Stimulated activated CD8-positive, alpha-beta memory T cell treated with anti-CD3 and anti-CD28 coated beads, Interleukin-4, amount 100 ng/mL, for 4 hours (primary cell): ENCODE measurements around the gene AP1M2.
"Not testable (repeated sequence)": the region's sequence is repeated elsewhere in the genome, so short reads cannot be mapped to it uniquely, and the experiment has no call there.

ENCODE experiments used
- DNase-seq, 2 donors: peaks; one replicate each; pipeline ENCODE4 v3.0.0-alpha.2; 2020; ENCODE audit warnings: low read depth in 2 of 2, low spot score in 1 of 2

AP1M2 gene

DNA sequence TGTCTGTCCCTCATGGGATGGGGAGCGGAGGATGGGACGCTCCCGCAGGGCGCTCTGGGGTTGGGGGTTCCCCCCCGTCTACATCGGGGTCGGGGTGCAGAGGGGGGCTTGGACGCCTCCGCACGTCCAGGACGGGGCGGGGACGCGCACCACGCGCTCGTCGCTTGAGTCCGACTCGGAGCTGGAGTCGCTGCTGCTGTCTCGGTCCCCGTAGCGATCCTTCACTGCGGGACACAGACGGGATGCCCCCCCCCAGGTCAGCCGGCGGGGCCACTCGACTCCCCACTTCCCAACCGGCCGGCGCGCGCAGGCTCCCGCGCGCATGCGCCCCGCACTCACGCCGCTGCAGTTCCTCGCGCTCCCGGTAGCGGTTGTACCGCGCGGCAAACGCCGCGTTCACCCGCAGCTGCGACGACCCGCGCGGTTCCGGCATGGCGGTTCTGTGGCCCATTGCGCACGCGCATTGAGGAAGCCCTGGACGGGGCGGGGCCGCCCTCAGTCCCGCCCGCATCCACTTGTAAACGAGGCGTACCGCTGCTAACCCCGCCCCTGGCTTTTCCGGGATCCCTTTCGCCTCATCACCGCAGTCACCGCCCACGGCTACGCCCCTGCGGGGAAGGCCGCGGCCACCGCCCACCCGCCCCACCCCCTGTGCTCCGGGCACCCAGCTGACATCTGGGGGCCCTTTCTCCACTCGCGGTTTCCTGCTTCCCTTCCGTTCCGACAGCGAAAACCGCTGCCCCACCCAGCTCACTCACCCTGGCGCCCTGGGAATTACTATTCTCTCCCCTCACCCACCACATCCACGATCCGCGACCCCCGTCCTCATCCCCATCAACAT lies 21.3 kb downstream of the AP1M2 start, which contains the start of gene KRI1:
KRI1 (minus strand) TSS at position 444 of the 841 bp plus-strand sequence; CDS start at position 433, 11 bp downstream.
- DNase-seq: peak; percentile 91 to 97

DNA sequence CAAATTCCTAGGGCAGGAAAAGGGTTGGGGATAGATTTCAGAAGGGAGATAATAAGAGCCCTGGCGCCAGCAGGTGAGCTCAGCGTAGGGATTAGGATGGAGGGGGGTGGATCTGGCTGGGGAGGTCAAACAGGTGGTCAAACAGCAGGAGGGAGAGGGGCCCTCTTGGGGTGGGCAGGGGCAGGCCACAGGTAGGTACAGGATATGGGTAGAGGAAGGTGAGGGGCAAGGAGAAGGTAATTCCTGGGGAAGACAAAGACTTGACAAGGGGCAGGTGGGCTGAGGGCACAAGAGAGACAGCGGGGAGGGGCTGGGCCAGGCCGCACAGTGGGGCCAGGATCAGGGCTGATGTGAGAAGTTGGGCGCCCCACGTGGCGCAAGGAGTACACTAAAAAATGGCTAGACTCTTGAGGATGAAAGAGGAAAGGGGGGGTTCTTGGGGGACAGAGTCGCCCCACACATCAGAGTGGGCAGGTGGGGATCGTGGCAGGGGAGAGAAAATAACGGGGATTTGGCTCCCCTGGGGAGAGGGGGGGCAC lies 22.0 kb downstream of the AP1M2 start:
- peak in 1 of 2 donors; percentile 28 for DNase-seq

DNA sequence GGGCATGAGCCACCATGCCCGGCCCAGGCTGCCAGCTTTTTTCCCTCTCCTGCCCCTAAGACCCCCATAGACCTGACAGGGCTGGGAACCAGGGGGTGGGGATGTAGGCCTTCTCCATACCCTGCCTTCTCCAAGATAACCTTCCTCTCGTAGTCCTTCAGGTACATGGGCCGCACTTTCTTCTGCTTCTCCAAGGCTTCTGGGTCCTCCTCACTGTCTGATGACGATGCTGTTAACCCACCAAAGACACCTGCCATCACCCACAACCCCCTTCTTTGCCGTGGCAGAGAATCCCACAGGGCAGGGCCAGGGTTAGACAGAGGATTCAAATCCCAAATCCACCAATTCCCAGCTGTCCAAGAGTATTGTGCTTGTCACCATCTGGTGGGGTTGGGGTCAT lies 24.5 kb downstream of the AP1M2 start:
- no peak for DNase-seq

DNA sequence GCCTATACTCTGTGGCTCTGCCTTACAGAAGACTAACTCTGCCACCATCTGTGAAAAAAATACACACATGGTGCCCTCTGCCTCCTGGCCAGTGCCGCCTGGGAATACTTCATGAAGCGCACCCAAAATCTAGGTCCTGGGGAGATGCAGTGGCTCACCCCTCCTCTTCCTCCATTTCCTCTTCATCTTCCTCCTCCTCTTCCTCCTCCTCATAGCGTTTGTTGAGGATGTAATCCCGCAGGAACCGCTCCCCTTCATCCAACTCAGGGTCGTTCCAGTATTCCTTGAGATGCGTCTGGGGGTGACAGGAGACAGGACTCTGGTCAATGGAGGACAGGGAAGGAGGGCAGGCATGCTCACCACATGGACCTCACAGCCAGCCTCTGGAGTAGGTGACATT lies 27.0 kb downstream of the AP1M2 start:
- no peak for DNase-seq

DNA sequence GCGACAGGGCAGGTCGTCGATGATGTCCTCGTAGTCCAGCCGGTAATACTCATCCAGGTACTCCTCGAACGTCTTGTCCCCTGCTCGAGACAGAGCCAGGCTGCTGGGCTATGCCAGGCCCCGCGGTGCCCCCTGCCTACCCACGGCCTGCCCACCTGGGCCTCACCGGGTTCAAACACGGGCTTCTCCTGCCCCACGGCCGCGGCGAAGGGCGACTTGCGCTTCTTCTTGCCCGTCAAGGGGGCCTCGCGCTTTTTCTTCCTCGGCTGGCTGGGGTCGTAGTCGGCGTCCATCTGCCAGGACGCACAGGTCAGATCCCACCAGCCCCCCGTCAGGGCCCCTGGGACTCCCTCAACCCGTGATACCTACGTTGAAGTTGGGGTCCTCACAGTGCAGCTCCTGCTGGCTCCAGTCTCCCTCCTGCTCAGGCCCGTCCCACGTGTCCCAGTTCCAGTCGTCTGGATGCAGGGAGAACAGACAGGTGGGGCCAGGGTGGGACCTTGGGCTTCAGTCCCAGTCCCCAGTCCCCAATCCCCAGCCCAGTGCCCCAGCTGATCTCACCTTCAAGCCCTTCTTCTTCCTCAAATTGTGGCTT lies 29.4 kb downstream of the AP1M2 start:
- no peak for DNase-seq

DNA sequence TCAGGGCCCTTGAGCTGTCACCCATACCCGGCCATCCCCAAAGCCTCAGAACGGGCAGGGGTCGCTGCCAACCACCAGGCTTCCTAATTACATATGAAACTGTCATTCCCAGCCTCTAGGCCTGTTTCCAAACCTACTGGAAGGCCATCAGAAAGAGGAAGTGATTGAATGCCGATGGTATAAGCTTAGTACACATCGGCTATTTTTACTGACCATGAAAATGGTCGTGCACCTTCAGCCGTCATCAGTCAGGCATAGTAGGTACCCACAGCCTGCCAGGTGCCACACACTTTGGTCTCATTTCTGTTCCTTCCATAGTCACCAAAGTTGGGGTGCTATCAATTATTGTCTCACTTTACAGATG lies 31.5 kb downstream of the AP1M2 start:
- no peak for DNase-seq

DNA sequence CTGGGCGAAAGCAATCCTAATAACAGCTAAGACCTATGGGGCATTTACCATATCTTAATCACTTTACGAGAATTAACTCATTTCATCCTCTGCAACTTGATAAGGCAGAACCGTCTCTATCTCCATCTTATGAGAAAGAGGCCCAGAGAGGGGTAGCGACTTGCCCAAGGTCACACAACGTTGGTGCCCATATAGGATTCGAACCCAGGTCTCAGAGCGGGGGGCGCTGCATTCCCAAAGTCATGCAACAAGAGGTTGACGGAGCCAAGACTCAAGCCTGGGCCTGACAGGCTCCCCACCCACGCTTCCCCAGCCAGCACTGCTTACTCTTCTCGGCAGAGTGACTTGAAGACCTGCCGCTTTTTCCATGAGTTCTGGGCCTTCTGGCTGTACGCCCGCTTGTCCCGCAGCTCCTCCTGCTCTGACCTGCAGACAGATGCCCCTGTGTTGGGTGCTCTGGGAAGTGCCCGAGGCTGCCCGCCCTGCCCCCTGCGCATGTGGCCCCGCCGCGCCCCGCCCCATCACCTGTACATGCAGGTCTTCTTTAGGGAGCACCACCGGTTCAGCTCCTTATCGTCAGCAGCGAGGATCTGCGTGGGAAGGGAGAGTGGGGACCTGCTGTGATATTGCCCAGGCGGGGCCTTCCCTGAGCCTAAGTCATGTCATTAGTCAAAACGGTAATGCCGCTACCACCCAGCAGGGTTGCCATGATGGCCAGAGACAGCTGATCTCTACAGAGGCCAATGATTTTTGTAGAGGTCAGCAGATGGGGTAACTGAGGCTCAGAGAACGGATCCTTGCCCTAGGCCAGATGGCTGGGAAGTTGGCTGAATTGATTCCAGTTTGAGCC lies 32.1 kb downstream of the AP1M2 start:
- DNase-seq: no peak

DNA sequence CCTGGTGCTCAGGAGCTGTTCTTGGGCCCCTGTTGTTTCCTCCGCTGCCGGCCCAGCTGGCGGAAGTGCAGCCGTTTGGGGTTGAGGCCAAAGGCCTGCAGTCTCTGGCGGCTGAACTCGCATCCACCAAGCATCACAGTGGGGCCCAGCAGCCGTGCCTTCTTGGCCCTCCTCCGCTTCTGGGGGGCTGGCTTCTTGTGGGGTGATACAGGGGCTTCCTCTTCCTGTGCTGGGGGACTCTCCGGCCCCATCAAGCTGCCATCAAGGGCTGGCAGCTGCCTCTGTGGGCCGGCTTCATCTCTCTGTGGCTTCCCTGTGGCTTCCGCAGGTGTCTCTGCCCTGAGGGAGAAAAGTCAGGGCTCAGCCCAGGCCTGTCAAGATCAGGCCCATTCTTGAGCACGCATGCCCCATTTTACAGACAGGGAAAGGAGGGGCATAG lies 33.1 kb downstream of the AP1M2 start:
- peak in 1 of 2 donors; percentile 34 for DNase-seq

DNA sequence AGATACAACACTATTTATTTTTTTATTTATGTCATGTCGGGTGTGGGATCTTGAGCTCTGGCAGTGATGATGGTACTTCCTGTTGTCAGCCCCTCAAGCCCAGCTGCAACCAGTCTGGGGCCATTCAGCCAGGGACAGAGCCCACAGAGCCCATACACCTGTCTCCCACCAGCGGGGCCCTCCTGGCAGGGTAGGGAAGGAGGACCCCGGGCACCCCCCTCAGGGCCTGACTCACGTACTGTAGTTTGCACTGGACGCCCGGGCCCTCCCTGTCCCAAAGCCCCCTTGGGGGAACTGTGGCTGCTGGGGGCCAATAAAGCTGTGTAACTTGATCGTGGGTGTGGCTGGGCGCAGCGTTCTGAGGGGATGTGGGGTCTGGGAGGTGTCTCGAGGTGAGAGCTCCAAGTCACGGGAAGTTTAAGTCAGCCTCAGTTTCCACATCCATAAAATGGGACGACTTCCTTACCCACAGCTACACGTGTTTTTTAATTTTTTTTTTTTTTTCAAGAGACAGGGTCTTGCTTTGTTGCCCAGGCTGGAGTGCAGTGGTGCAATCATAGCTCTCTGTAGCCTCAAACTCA lies 33.9 kb downstream of the AP1M2 start:
- DNase-seq: no peak

DNA sequence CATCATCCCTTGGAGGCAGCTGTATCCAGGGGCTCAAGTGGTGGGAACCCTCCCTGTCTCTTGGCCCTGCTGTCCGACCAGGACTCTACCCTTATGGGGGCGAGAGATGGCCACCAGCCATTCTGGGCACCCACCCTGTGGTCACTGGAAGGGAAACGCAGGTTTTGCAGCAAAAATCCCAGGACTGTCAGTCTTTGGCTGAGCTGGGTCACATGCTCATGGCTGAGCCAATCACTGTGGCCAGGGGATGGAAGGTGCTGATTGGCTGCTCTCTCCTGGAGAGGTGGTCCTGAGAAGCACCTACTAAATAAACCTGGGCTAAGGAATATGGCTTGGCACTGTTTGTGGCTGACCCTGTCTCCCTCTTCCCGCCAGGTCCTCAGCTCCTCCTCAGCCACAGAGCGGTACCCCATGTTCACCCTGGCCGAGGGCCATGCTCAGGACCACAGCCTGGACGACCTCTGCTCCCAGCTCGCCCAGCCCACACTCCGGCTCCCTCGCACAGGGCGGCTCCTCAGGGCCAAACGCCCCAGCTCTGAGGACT lies 34.5 kb downstream of the AP1M2 start:
- DNase-seq: no peak

DNA sequence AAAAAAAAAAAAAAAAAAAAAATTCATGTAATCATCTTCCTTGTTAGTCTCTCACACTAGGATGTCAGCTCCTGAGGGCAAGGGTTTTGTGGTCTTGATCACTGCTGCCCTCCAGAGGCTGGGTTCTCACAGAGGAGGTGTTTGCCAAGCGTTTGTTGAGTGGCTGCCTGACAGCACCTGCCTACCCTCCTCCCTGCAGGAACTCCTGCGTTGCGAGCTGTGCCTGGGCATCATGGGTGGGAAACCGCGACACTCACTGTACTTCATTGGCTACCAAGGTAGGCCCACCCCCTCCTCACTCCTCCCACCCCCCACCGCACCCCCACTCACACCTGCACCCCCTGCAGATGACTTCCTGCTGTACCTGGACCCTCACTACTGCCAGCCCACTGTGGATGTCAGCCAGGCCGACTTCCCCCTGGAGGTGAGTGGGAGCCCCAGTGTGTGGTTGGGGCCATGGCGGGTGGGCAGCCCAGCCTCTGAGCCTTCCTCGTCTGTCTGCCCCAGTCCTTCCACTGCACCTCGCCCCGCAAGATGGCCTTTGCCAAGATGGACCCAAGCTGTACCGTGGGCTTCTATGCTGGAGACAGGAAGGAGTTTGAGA lies 35.3 kb downstream of the AP1M2 start:
- no peak for DNase-seq

DNA sequence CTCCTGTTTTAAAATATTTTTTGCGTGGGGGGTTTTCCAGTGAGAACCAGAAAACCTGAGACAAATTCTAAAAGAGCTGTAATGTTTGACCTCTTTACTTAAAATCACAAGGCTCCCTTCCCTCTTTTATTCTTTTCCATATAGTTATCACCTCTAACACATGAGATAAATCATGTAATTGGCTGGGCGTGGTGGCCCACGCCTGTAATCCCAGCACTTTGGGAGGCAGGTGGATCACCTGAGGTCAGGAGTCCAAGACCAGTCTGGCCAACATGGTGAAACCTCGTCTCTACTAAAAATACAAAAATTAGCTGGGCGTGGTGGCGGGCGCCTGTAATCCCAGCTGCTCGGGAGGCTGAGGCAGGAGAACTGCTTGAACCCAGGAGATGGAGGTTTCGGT lies 36.1 kb downstream of the AP1M2 start:
- not testable (repeated sequence) for DNase-seq

DNA sequence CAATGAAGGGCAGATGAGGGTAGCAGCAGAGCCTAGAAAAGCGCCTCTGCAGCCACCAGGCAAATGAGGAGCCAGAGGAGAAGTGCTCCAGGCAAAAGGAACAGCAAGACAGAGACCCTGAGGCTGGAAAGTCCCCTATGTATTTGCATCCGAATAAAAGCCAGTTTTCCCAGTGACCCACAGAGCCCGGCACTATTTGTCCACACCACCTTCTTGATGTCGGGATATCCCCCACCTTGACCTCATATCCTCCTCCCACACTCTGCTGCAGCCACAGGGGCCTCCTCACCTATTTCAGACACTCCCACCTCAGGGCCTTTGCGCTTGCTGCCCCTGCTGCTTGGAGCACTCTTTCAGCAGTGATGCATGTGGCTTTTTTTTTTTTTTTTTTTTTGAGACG lies 36.8 kb downstream of the AP1M2 start:
- DNase-seq: no peak

DNA sequence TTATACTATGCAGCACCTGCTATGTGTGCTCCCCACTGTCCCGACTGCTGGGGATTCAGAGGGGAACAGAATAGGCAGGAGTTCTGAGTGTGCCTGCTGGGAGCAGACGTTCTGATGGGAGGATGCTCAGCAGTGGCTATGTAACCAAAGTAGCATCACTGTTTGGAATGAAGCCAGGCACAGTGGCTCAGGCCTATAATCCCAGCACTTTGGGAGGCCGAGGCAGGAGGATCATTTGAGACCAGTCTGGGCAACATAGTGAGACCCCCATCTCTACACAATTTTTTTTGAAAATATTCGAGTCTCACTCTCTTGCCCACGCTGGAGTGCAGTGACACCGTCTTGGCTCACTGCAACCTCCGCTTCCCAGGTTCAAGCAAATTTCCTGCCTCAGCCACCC lies 37.4 kb downstream of the AP1M2 start:
- no peak for DNase-seq

DNA sequence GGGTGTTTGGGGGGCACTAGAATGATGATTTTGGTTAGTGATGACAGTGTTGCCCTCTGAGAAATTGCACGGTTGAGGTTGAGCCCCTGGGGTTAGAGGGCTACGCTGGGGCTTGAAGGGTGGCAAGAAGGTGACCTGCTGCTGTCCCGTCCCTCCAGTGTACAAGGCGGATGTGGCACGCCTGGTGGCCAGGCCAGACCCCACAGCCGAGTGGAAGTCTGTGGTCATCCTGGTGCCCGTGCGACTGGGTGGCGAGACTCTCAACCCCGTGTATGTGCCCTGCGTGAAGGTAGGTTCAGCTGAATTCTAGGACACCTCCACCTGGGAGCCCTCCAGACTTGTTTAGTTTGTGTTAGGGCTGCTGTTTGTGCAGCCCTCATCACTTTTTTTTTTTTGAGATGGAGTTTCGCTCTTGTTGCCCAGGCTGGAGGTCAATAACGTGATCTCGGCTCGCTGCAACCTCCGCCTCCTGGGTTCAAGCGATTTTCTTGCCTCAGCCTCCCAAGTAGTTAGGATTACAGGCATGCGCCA lies 38.3 kb downstream of the AP1M2 start:
- DNase-seq: no peak

DNA sequence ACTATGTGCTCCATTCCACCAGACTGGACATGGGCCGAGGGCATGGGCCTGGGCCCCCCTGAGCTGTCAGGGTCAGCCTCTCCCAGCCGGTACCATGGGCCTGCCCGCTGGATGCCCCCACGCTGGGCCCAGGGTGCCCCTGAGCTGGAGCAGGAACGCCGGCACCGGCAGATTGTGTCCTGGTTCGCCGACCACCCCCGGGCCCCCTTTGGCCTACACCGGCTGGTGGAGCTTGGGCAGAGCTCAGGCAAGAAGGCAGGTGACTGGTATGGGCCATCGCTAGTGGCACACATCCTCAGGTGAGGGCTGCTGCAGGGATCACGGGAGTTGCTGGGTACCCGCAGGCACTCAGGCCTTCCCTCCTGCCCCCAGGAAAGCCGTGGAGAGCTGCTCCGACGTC lies 40.3 kb downstream of the AP1M2 start:
- no peak for DNase-seq

DNA sequence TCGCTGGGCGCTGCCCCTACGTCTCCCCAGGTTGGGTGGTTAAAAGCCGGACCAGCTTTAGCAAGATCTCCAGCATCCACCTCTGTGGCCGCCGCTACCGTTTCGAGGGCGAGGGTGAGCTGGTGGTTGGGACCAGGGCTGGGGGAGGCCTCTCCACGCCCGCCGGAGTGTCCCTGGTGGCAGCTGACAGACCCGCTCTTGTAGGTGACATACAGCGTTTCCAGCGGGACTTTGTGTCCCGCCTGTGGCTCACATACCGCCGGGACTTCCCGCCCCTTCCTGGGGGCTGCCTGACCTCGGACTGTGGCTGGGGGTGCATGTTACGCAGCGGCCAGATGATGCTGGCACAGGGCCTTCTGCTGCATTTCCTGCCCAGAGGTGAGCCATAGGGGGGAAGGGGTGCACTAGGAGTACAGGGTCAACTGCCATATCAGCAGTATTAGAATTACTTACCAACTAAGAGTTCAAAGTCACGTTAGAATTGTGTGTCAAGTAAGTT lies 42.3 kb downstream of the AP1M2 start:
- no peak for DNase-seq

DNA sequence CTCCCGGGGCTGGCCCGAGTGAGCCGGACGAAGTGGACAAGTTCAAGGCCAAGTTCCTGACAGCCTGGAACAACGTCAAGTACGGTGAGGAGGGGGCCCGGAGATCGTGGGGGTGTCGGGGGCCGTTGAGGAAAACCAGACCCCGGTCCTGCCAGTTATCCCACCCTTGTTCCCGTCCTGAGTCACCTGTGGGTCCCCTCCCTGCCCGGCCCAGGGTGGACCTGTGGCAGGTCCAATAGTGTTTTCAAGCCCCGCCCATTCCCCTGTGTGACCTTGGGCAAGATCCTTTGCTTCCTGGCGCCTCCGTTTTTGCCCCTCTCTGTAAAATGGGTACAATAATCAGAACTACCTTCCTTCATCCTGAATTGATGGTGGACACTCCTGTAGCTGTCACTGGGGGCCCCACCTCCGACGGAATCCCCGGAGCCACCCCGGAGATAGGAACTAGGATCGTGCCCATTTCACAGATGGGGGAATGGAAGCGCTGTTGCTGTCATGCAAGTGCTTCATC lies 42.8 kb downstream of the AP1M2 start:
- no peak for DNase-seq

DNA sequence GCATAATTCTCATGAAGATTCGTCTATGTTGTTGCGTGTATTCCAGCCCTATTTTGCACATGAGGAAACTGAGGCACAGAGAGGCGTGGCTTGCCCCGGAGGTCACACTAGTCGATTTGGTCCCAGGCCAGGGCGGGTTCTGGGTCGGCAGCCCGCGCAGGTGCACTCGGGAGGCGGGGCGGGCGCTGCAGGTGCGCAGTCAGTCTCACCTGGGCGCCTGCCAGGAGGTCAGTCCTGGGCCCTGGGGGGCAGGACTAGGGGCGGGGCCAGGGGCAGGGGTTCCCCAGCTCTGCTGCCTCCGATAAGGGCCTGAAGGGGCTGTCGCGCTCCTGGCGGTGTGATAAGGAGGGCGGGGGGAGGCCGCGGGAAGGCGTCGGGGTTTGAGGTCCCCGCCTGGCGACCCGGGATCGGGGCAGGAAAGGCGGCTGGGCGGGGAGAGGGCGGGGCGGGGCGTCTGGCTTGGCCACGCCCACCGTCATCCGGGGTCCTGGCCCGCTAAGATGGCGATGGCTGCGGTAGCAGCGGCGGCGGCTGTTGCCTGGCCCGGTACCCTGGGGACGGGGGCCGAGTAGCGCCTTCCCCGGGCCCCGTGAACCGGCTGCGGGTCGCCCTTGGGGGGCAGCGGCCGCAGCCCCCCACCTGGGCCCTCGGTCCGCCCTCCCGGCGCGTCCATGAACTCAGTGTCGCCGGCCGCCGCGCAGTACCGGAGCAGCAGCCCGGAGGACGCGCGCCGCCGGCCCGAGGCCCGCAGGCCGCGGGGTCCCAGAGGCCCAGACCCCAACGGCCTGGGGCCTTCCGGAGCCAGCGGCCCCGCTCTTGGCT lies 43.5 kb downstream of the AP1M2 start, which contains the start of gene ATG4D:
ATG4D (plus strand) TSS at position 485 of the 822 bp plus-strand sequence; CDS start at position 672, 187 bp downstream.
- peak; percentile 45 to 51 for DNase-seq
